ENCODE results near the gene KCNJ5. TPM values are rescaled to one million over a fixed set of nuclear protein-coding genes. Genes with fewer than 3 reads are reported as not detected.

The KCNJ5 gene
- polyA plus RNA-seq, 4 donors, result 0.90 to 5.2 (median 3.7) TPM

- no peak for DNase-seq (ENCODE audit: low read depth in 4 of 4, low spot score in 3 of 4)
These were observed 36.7 kb downstream of the KCNJ5 start for GRCh38 chr11:128927683-128928336.

GRCh38 chr11:128928400-128928799 lies 37.2 kb downstream of the KCNJ5 start:
- no peak for DNase-seq (ENCODE audit: low read depth in 4 of 4, low spot score in 3 of 4)

- DNase-seq (ENCODE audit: low read depth in 4 of 4, low spot score in 3 of 4), result no peak
These were observed 38.3 kb downstream of the KCNJ5 start for GRCh38 chr11:128929468-128929867.

GRCh38 chr11:128929991-128930390 lies 38.8 kb downstream of the KCNJ5 start:
- DNase-seq (ENCODE audit: low read depth in 4 of 4, low spot score in 3 of 4), result no peak

- DNase-seq (ENCODE audit: low read depth in 4 of 4, low spot score in 3 of 4), result no peak
These were observed 39.9 kb downstream of the KCNJ5 start for GRCh38 chr11:128931066-128931465.

- no peak for DNase-seq (ENCODE audit: low read depth in 4 of 4, low spot score in 3 of 4)
These were observed 40.5 kb downstream of the KCNJ5 start for GRCh38 chr11:128931668-128932067.

- no peak for DNase-seq (ENCODE audit: low read depth in 4 of 4, low spot score in 3 of 4)
These were observed 42.5 kb downstream of the KCNJ5 start for GRCh38 chr11:128933481-128934178.

- no peak for DNase-seq (ENCODE audit: low read depth in 4 of 4, low spot score in 3 of 4)
These were observed 43.2 kb downstream of the KCNJ5 start for GRCh38 chr11:128934351-128934750.

GRCh38 chr11:128934926-128935325 lies 43.8 kb downstream of the KCNJ5 start:
- DNase-seq (ENCODE audit: low read depth in 4 of 4, low spot score in 3 of 4), result no peak

- peak in 1 of 4 donors; percentile 40 for DNase-seq (ENCODE audit: low read depth in 4 of 4, low spot score in 3 of 4)
These were observed 45.6 kb downstream of the KCNJ5 start for GRCh38 chr11:128936606-128937251.

- no peak for DNase-seq (ENCODE audit: low read depth in 4 of 4, low spot score in 3 of 4)
These were observed 46.3 kb downstream of the KCNJ5 start for GRCh38 chr11:128937480-128937879.

GRCh38 chr11:128938156-128938885 lies 47.2 kb downstream of the KCNJ5 start:
- no peak for DNase-seq (ENCODE audit: low read depth in 4 of 4, low spot score in 3 of 4)

GRCh38 chr11:128939591-128939990 lies 48.4 kb downstream of the KCNJ5 start:
- DNase-seq (ENCODE audit: low read depth in 4 of 4, low spot score in 3 of 4), result no peak

- no peak for DNase-seq (ENCODE audit: low read depth in 4 of 4, low spot score in 3 of 4)
These were observed 49.0 kb downstream of the KCNJ5 start for GRCh38 chr11:128940156-128940555.

GRCh38 chr11:128940603-128941002 lies 49.4 kb downstream of the KCNJ5 start:
- no peak for DNase-seq (ENCODE audit: low read depth in 4 of 4, low spot score in 3 of 4)

GRCh38 chr11:128941110-128941509 lies 50.0 kb downstream of the KCNJ5 start:
- DNase-seq (ENCODE audit: low read depth in 4 of 4, low spot score in 3 of 4), result no peak

GRCh38 chr11:128941573-128942271 lies 50.6 kb downstream of the KCNJ5 start:
- no peak for DNase-seq (ENCODE audit: low read depth in 4 of 4, low spot score in 3 of 4)

GRCh38 chr11:128942272-128942612 lies 51.1 kb downstream of the KCNJ5 start:
- DNase-seq (ENCODE audit: low read depth in 4 of 4, low spot score in 3 of 4), result no peak

GRCh38 chr11:128942817-128943427 lies 51.8 kb downstream of the KCNJ5 start, which contains the start of gene TP53AIP1:
TP53AIP1 (minus strand) TSS chr11:128942871; CDS start chr11:128937818, 5,053 bp downstream.
- DNase-seq (ENCODE audit: low read depth in 4 of 4, low spot score in 3 of 4), result no peak

GRCh38 chr11:128943428-128943976 lies 52.3 kb downstream of the KCNJ5 start:
- no peak for DNase-seq (ENCODE audit: low read depth in 4 of 4, low spot score in 3 of 4)
